Upper lobe of right lung (tissue), 1 donor: ENCODE measurements around the gene STIMATE. TPM values are rescaled to one million over a fixed set of nuclear protein-coding genes. Genes with fewer than 3 reads are reported as not detected.

ENCODE experiments used
- ATAC-seq: fragments of 200-7000 bp; cut with Tn5 transposase; one replicate; pipeline ENCODE4 v1.9.1; 2020; ENCODE audit warnings: mild to moderate bottlenecking, moderate library complexity
- DNase-seq: peaks from one replicate; pipeline ENCODE4 v3.0.0-alpha.2; 2020
- H3K27ac ChIP-seq: fragments of 200-600 bp; one replicate; pipeline ENCODE4 v1.8.0; 2022
- H3K27me3 ChIP-seq: fragments of 200-600 bp; one replicate; pipeline ENCODE4 v1.8.0; 2022; ENCODE audit warnings: mild to moderate bottlenecking
- H3K36me3 ChIP-seq: fragments of 200-600 bp; one replicate; pipeline ENCODE4 v1.8.0; 2022
- H3K4me1 ChIP-seq: fragments of 200-600 bp; one replicate; pipeline ENCODE4 v1.8.0; 2022
- H3K4me3 ChIP-seq: fragments of 200-600 bp; one replicate; pipeline ENCODE4 v1.8.0; 2022; ENCODE audit warnings: mild to moderate bottlenecking
- H3K9me3 ChIP-seq: fragments of 200-600 bp; one replicate; pipeline ENCODE4 v1.8.0; 2022
- CTCF ChIP-seq: fragments of 200-600 bp; IDR thresholded peaks from one replicate; pipeline ENCODE4 v1.8.0; 2022; ENCODE audit warnings: antibody characterized with exemption
- intact Hi-C: fragments of 100-400 bp; cut with DNase I; formaldehyde crosslinking; loops from one replicate; pipeline ENCODE4 v1.11.0; 2022
- total RNA-seq: library from RNA; stranded (reverse); fragmentation: NEBNext Ultra II Directional; extraction: Animal tissue kit (Norgen Biotek cat#: 25700); gene quantifications from one replicate; pipeline ENCODE4 v1.2.1, GENCODE V29; 2021
- donor health status: DM: no; HTN: yes; CAD: no; lungs with severe emphysema.

Gene STIMATE
- total RNA-seq, 1 donor from 2014 or later: 34.7 TPM

- intact Hi-C loops: no loop called here
- no peaks in the 10 kb centered on the region for H3K36me3 ChIP-seq
- H3K27me3 ChIP-seq: no peaks in the 10 kb centered on the region
- DNase-seq: no peak
- H3K27ac ChIP-seq: no peak overlapping the region
- ATAC-seq: no peak
- no peaks in the 10 kb centered on the region for H3K9me3 ChIP-seq
- no peak for TF ChIP-seq CTCF
- no peaks in the 10 kb centered on the region for H3K4me1 ChIP-seq
- H3K4me3 ChIP-seq: no peak overlapping the region
These were observed 80.1 kb downstream of the STIMATE start for GRCh38 chr3:52817221-52817620.

DNA sequence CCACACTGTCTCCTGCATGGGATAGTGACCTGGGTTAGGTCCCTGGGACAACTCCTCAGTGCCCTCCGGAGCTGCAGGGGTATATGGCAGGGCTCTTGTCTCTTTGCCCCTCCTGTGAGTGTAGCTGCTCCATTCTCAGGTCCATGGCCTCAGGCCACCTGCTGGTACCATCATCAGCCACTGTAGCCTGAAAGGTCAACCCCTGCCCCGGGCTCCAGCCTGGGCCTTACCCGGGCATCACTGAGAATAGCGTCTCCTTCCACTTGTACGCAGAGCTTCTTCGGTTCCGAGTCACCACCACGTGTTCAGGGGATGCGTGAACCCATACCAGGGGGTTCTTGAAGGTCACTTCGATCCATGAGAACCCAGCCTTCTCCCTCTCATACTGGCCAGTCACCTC lies 80.7 kb downstream of the STIMATE start:
- no peak overlapping the region for H3K4me3 ChIP-seq
- H3K27me3 ChIP-seq: no peaks in the 10 kb centered on the region
- DNase-seq (no peak), ATAC-seq (no peak)
- no peak for TF ChIP-seq CTCF
- H3K9me3 ChIP-seq: no peaks in the 10 kb centered on the region
- no peak overlapping the region for H3K27ac ChIP-seq
- H3K4me1 ChIP-seq: no peaks in the 10 kb centered on the region
- no peaks in the 10 kb centered on the region for H3K36me3 ChIP-seq
- intact Hi-C loops: no loop called here

DNA sequence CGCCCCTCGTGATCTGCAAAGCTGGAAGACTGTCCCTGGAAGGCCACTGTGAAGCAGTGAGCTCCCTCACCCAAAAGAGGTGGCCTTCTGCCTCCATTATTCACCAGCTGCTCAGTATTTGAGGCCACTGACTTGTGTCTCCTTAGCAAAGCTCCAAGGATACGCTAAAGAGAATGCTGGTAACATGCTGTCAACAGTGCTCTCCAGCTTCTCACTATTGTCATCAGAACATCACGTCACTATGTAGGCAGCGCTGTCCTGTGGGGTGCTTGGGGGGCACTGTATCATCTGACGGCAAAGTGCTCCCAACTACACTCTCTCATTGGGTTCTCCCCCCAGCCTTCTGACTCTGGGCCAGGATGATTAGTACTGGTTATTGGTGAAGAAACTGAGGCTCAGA lies 81.1 kb downstream of the STIMATE start:
- Histone ChIP-seq H3K27ac (no peak overlapping the region), H3K4me1 (no peaks in the 10 kb centered on the region), H3K27me3 (no peaks in the 10 kb centered on the region), H3K4me3 (no peak overlapping the region), H3K36me3 (no peaks in the 10 kb centered on the region), H3K9me3 (no peaks in the 10 kb centered on the region)
- no peak for TF ChIP-seq CTCF
- DNase-seq: no peak
- intact Hi-C loops: no loop called here
- no peak for ATAC-seq

GRCh38 chr3:52813810-52814209 lies 83.5 kb downstream of the STIMATE start:
- Histone ChIP-seq H3K27ac (no peak overlapping the region), H3K36me3 (no peaks in the 10 kb centered on the region), H3K4me1 (no peaks in the 10 kb centered on the region), H3K4me3 (no peak overlapping the region), H3K9me3 (no peaks in the 10 kb centered on the region), H3K27me3 (no peaks in the 10 kb centered on the region)
- ATAC-seq (no peak), DNase-seq (no peak)
- intact Hi-C loops: no loop called here
- TF ChIP-seq CTCF: no peak

DNA sequence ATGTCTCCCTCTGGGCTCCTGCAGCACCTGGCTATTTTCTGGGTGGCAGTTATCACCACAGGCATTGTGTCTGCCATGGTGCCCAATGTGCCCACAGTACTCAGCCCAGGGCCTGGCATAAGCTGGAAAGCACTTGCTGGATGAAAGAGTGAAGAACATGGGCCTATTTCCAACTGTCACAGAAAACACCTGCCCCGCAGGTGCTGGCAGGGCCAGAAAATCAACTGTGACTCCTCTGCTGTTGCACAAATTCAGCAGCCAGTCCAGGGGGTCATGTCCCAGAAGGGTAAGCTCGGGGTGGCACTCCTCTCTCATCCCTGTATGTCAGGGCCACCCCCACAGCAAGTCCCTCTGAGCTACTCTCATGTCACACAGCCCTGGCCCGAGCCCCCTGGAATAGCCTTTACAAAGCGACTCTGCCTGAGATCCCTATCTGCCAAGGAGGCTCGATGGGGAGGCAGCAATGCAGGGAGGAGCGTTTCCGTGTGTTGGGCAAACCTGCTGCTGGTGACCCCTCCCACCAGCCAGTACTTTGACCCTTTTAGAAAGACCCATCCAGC lies 85.8 kb downstream of the STIMATE start:
- Histone ChIP-seq H3K36me3 (no peaks in the 10 kb centered on the region), H3K9me3 (no peaks in the 10 kb centered on the region), H3K27me3 (no peaks in the 10 kb centered on the region), H3K4me3 (no peak overlapping the region), H3K4me1 (no peaks in the 10 kb centered on the region), H3K27ac (no peak overlapping the region)
- intact Hi-C loops: no loop called here
- DNase-seq (no peak), ATAC-seq (no peak)
- TF ChIP-seq CTCF: no peak

DNA sequence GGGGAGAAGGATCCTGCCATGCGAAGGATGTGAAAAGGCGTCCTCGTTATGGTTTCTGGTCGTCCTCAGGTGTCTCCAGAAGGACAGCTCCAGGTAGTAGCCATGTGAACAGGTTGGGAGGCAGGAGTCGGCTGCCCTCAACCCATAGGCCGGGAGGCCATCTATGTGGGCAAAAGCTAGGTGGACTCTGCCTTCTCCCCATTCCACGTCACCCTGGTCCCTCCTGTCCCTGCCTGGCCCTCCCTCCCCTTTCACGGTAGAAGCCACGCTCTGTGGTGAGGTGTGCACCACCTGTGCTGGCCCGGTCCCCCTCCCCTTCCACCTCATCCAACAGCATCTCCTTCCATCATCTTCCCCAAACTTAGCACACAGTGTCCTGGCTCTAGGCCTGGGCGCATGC lies 86.4 kb downstream of the STIMATE start:
- TF ChIP-seq CTCF: no peak
- Histone ChIP-seq H3K27ac (no peak overlapping the region), H3K36me3 (no peaks in the 10 kb centered on the region), H3K27me3 (no peaks in the 10 kb centered on the region), H3K9me3 (no peaks in the 10 kb centered on the region), H3K4me1 (no peaks in the 10 kb centered on the region), H3K4me3 (no peak overlapping the region)
- DNase-seq (no peak), ATAC-seq (no peak)
- intact Hi-C loops: no loop called here
